GM12878 (cell line): ENCODE data around the gene STRADB. TPM values are rescaled to one million over a fixed set of nuclear protein-coding genes. Genes with fewer than 3 reads are reported as not detected.

Experiments used
- ATAC-seq: fragments of 200-7000 bp; cut with Tn5 transposase; 3 replicates; pipeline ENCODE4 v1.9.1; 2020; ENCODE audit warnings: mild to moderate bottlenecking, moderate library complexity
- BruUV-seq: library from RNA; stranded (reverse); fragments of 400-500 nt; replicated peaks from 2 replicates; lab custom pipeline; 2021; lab: Mats Ljungman, UMichigan
- CTCF ChIA-PET: fragments of 300-600 bp; sonication (Branson Sonifier 250); formaldehyde crosslinking; extraction: SDS; loops from one replicate; lab custom pipeline; 2021; ENCODE audit warnings: inconsistent platforms; lab: Yijun Ruan, JAX
- POLR2A ChIA-PET: fragments of 350-600 bp; formaldehyde crosslinking; extraction: SDS; loops from one replicate; lab custom pipeline; 2021; ENCODE audit warnings: inconsistent platforms; lab: Charles Lee
- RAD21 ChIA-PET: fragments of 300-600 bp; sonication (Branson Sonifier 250); formaldehyde crosslinking; loops from one replicate; lab custom pipeline; 2023; ENCODE audit warnings: antibody characterized with exemption; ENCODE audit not compliant: unreplicated experiment; lab: Charles Lee
- SMC1A ChIA-PET: fragments of 300-600 bp; sonication (Branson Sonifier 250); formaldehyde crosslinking; loops from one replicate; lab custom pipeline; 2023; ENCODE audit not compliant: unreplicated experiment, uncharacterized antibody; lab: Charles Lee
- DNase-seq: peaks from one replicate; pipeline ENCODE4 v3.0.0-alpha.2; 2011; ENCODE audit warnings: low read depth, low spot score
- FAIRE-seq: peaks from 3 replicates; lab custom pipeline; 2011; peaks lifted over from hg19 to GRCh38; lab: Jason Lieb, UNC
- H2AFZ ChIP-seq: 2 replicates; pipeline ENCODE4 v1.6.0; 2011; ENCODE audit warnings: low read depth, low read length, control low read depth; ENCODE audit not compliant: control insufficient read depth
- H3K27ac ChIP-seq: 2 replicates; pipeline ENCODE4 v1.5.1; 2011; ENCODE audit warnings: control low read depth; ENCODE audit not compliant: control insufficient read depth, insufficient read depth
- H3K27me3 ChIP-seq, 2 experiments: replicated peaks in 1 of 2; 2 replicates each; pipeline versions ENCODE4 v1.6.0 to v1.6.1; 2011; ENCODE audit warnings: low read length in 1 of 2; ENCODE audit not compliant: control insufficient read depth in 2 of 2, insufficient read depth in 2 of 2
- H3K36me3 ChIP-seq, 2 experiments: 2 replicates each; pipeline ENCODE4 v1.5.1; 2011; ENCODE audit warnings: low read length in 1 of 2; ENCODE audit not compliant: control insufficient read depth in 2 of 2, insufficient read depth in 2 of 2
- H3K4me1 ChIP-seq: 2 replicates; pipeline ENCODE4 v1.6.1; 2011; ENCODE audit warnings: mild to moderate bottlenecking, low read length, moderate library complexity, mixed read lengths; ENCODE audit not compliant: control insufficient read depth, insufficient read depth
- H3K4me2 ChIP-seq: 2 replicates; pipeline ENCODE4 v1.6.0; 2011; ENCODE audit warnings: control low read depth; ENCODE audit not compliant: control insufficient read depth, insufficient read depth
- H3K4me3 ChIP-seq: fragments of 200-600 bp; sonication (generic); 2 replicates; pipeline ENCODE4 v1.5.1; 2016
- H3K79me2 ChIP-seq: 2 replicates; pipeline ENCODE4 v1.6.0; 2011; ENCODE audit warnings: low read length; ENCODE audit not compliant: control insufficient read depth, insufficient read depth
- H3K9ac ChIP-seq: 2 replicates; pipeline ENCODE4 v1.8.0; 2011; ENCODE audit warnings: low read length, control low read depth, mixed read lengths; ENCODE audit not compliant: control insufficient read depth, insufficient read depth
- H3K9me3 ChIP-seq: replicated peaks from 3 replicates; pipeline ENCODE4 v1.5.1; 2011; ENCODE audit warnings: mild to moderate bottlenecking, low read length; ENCODE audit not compliant: control insufficient read depth, insufficient read depth
- H4K20me1 ChIP-seq: 2 replicates; pipeline ENCODE4 v1.6.0; 2011; ENCODE audit not compliant: control insufficient read depth, insufficient read depth
- ATF7 ChIP-seq: fragments of 450-650 bp; IDR thresholded peaks from 2 replicates; pipeline ENCODE4 v1.6.1; 2016; ENCODE audit warnings: low read depth, mild to moderate bottlenecking
- BCL11A ChIP-seq: IDR thresholded peaks from 2 replicates; pipeline ENCODE4 v1.6.1; 2011; ENCODE audit warnings: low read depth, low read length
- BCLAF1 ChIP-seq: fragments of 450-650 bp; IDR thresholded peaks from 2 replicates; pipeline ENCODE4 v1.6.1; 2017; ENCODE audit warnings: antibody characterized with exemption, mild to moderate bottlenecking, moderate library complexity
- BRCA1 ChIP-seq: IDR thresholded peaks from 2 replicates; pipeline ENCODE4 v1.6.1; 2011; ENCODE audit warnings: low read depth, low read length, improper control_type of control experiment
- CBFB ChIP-seq: IDR thresholded peaks from 2 replicates; pipeline ENCODE4 v1.6.1; 2016; ENCODE audit warnings: antibody characterized with exemption, low read depth
- CREM ChIP-seq: IDR thresholded peaks from 2 replicates; pipeline ENCODE4 v1.6.1; 2014; ENCODE audit warnings: antibody characterized with exemption, low read depth
- MLLT1 ChIP-seq: fragments of 450-650 bp; IDR thresholded peaks from 2 replicates; pipeline ENCODE4 v1.6.1; 2016; ENCODE audit warnings: mild to moderate bottlenecking
- NR2F1 ChIP-seq: fragments of 450-650 bp; conservative IDR thresholded peaks from 2 replicates; pipeline ENCODE4 v1.6.1; 2017; ENCODE audit warnings: mild to moderate bottlenecking
- PBX3 ChIP-seq: IDR thresholded peaks from 2 replicates; pipeline ENCODE4 v1.6.1; 2011; ENCODE audit warnings: mild to moderate bottlenecking, low read depth, low read length, moderate library complexity; ENCODE audit not compliant: insufficient replicate concordance
- STAT3 ChIP-seq: IDR thresholded peaks from 2 replicates; pipeline ENCODE4 v1.6.1; 2011; ENCODE audit warnings: low read depth, low read length, improper control_type of control experiment
- SUZ12 ChIP-seq: fragments of 200-600 bp; sonication (generic); IDR thresholded peaks from one replicate; pipeline ENCODE4 v1.6.1; 2018; ENCODE audit warnings: antibody characterized with exemption, mild to moderate bottlenecking; ENCODE audit not compliant: unreplicated experiment
- WRNIP1 ChIP-seq: IDR thresholded peaks from 2 replicates; pipeline ENCODE4 v1.6.1; 2011; ENCODE audit warnings: low read depth, low read length, improper control_type of control experiment, borderline replicate concordance
- ZBTB11 ChIP-seq: fragments of 450-650 bp; formaldehyde crosslinking; IDR thresholded peaks from 2 replicates; pipeline ENCODE4 v1.5.0; 2022; ENCODE audit warnings: mild to moderate bottlenecking, missing genetic modification characterization
- ZNF274 ChIP-seq: IDR thresholded peaks from one replicate; pipeline ENCODE4 v1.8.0; 2011; ENCODE audit not compliant: insufficient read length, insufficient read depth
- WGBS: methylation state at CpG from one replicate; pipeline ENCODE4 v1.1.6; 2016; ENCODE audit warnings: low lambda C conversion rate; ENCODE audit not compliant: insufficient replicate concordance, insufficient coverage; ENCODE audit errors: missing lambda C conversion rate; 5-methylcytosine and 5-hydroxymethylcytosine counted together
- in situ Hi-C: fragments of 300-500 bp; cut with MboI; formaldehyde crosslinking; loops from 9 replicates; pipeline ENCODE4 v1.14.3; 2018; ENCODE audit warnings: mixed read lengths
- intact Hi-C: fragments of 100-400 bp; cut with micrococcal nuclease; formaldehyde crosslinking; loops from one replicate; pipeline ENCODE4 v1.14.2; 2022; ENCODE audit not compliant: unreplicated experiment
- polyA plus RNA-seq, 11 experiments: library from polyadenylated mRNA; depleted of rRNA in 4 of 11; unstranded in 6 of 11; stranded (reverse) in 5 of 11; fragments of >200 nt; fragmentation: Nextera tagmentation in 4 of 11; fragmentation: Illumina TruSeq in 1 of 11; extraction: Ambion mirVana in 4 of 11; extraction: Trizol in 1 of 11; gene quantifications; 1 replicate in 1 of 11; 2 replicates in 10 of 11; pipeline versions ENCODE4 v1.2.1 to v1.2.3, GENCODE V29; 2011 to 2016; ENCODE audit warnings: inconsistent platforms in 2 of 11, missing spikeins in 2 of 11, low read depth in 1 of 11
- total RNA-seq, 4 experiments: library from RNA; depleted of rRNA in 3 of 4; stranded (reverse); fragments of >200 nt in 3 of 4; fragmentation: Illumina TruSeq in 1 of 4; extraction: Trizol in 1 of 4; gene quantifications; 2 replicates each; pipeline versions ENCODE4 v1.2.1 to v1.2.3, GENCODE V29; 2013 to 2021

Gene STRADB
- total and polyA plus RNA-seq, 10 of the 15 experiments (the other 5 are each of a cell fraction or from before 2014, with no cell fraction given), result 7.6 to 58.3 (median 32.2) TPM

- intact Hi-C loops, result loop anchor here (5.0 kb wide), 2 partner anchors 189 to 196 kb away; partner anchors contain the start of gene TMEM237
- Histone ChIP-seq H3K27ac (no peak overlapping the region), H3K4me1 (peaks cover 12% of the 10 kb centered on the region), H2AFZ (no peak overlapping the region), H3K36me3 (no peaks in the 10 kb centered on the region), H3K9me3 (no peaks in the 10 kb centered on the region), H3K79me2 (peaks cover 14% of the 10 kb centered on the region), H3K9ac (no peak overlapping the region), H3K4me2 (no peak overlapping the region), H3K27me3 (no peaks in the 10 kb centered on the region), H4K20me1 (no peaks in the 10 kb centered on the region), H3K4me3 (no peak overlapping the region)
- ChIA-PET CTCF (interaction anchor here (0.8 to 1.3 kb wide), 2 partner anchors 12 to 19 kb away, joined by 3 to 5 read pairs; no protein-coding TSS in a partner anchor), RAD21 (interaction anchor here (0.6 to 0.7 kb wide), 2 partner anchors 603 to 640 kb away, joined by 3 read pairs; no protein-coding TSS in a partner anchor), POLR2A (interaction anchor here (1.8 to 2.8 kb wide), 2 partner anchors 219 to 328 kb away, joined by 6 to 8 read pairs; partner anchors contain the start of gene ALS2), SMC1A (interaction anchor here (0.5 to 2.8 kb wide), 8 partner anchors 15 to 218 kb away, joined by 3 to 8 read pairs (median 3); no protein-coding TSS in a partner anchor)
- BruUV-seq, result no TSS peak
- ATAC-seq, result no peak
- no peak for DNase-seq
- WGBS, result 93% methylated on average over 6 of the region's 6 CpGs
- in situ Hi-C loops, result no loop called here
- FAIRE-seq, result no peak
- no peak for TF ChIP-seq PBX3
- no peak for TF ChIP-seq NR2F1
- no peak for TF ChIP-seq MLLT1
- no peak for TF ChIP-seq CREM
- TF ChIP-seq SUZ12, result no peak
- TF ChIP-seq ZNF274, result no peak
- no peak for TF ChIP-seq ZBTB11
- no peak for TF ChIP-seq ATF7
- no peak for TF ChIP-seq BCL11A
- no peak for TF ChIP-seq CBFB
- no peak for TF ChIP-seq BCLAF1
- TF ChIP-seq STAT3, result no peak
- TF ChIP-seq WRNIP1, result no peak
- TF ChIP-seq BRCA1, result no peak
Observed at GRCh38 chr2:201452922-201453643, 1.5 kb downstream of the STRADB start.
